Dendritic cell treated with granulocyte-macrophage colony-stimulating factor and Interleukin-4, amounts not matched to agents 40 ng/mL and 50 ng/mL, for 4 days (primary cell): ENCODE measurements around the gene TCEANC2.
"Not testable (repeated sequence)": the region's sequence is repeated elsewhere in the genome, so short reads cannot be mapped to it uniquely, and the experiment has no call there.

Source experiments
- H3K27ac Mint-ChIP-seq: one replicate; pipeline ENCODE4 v1.8.0; 2022; ENCODE audit warnings: mild to moderate bottlenecking, mixed read lengths
- H3K27me3 Mint-ChIP-seq: one replicate; pipeline ENCODE4 v1.8.0; 2022; ENCODE audit warnings: mild to moderate bottlenecking, mixed read lengths
- H3K36me3 Mint-ChIP-seq: one replicate; pipeline ENCODE4 v1.8.0; 2022; ENCODE audit warnings: low read depth, mixed read lengths
- H3K4me1 Mint-ChIP-seq: one replicate; pipeline ENCODE4 v1.8.0; 2022; ENCODE audit warnings: low read depth, mixed read lengths
- H3K4me3 Mint-ChIP-seq: one replicate; pipeline ENCODE4 v1.8.0; 2022; ENCODE audit warnings: mild to moderate bottlenecking, moderate library complexity, mixed read lengths
- H3K9me3 Mint-ChIP-seq: one replicate; pipeline ENCODE4 v1.8.0; 2022; ENCODE audit warnings: mixed read lengths
- intact Hi-C: fragments of 100-400 bp; cut with micrococcal nuclease; formaldehyde crosslinking; loops from one replicate; pipeline ENCODE4 v1.15.0; 2022

TCEANC2 gene

DNA sequence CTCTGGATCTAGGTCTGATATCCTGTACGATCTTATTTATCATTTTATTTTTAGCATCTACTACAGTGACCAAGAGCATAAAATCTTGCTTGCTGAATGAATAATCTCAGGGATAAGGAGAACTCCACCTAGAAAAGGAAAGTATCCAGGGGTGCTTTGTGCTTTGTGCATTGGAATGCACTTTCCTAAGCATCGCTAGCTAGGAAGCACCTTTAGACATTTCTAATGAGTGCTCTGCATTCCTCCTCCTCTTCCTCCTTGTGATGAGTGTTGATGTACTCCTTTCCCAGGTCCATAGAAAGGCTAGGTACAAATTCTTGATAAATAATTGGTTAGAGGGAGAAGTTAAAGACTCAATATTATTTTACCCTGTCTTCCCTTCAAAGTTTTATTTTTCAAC is 31.4 kb downstream of the TCEANC2 start:
- H3K4me1 Mint-ChIP-seq = peaks cover 11% of the 10 kb centered on the region
- intact Hi-C loops = no loop called here
- peaks cover 28% of the 10 kb centered on the region for H3K36me3 Mint-ChIP-seq

DNA sequence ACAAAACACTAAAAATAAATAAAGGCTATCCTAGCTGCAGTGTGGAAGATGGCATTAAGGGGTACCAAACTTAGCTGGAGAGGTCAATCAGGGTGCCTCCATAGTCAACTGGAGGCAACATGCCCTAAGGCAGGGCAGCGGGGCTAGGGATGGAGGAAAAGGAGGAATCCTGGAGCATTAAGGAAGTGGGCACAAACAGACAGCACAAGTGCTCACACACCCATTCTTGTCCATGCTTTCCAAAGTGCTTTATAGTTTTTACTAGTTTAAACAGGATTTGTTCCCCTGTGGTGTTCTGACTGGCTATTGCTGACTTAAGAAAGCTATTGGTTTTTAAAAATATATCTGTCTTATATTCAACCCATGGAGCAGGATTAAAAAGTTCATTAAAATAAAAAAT is 33.3 kb downstream of the TCEANC2 start:
- intact Hi-C loops = no loop called here
- Mint-ChIP-seq H3K36me3 (peaks cover 28% of the 10 kb centered on the region), H3K4me3 (no peak overlapping the region), H3K9me3 (no peaks in the 10 kb centered on the region), H3K27me3 (no peaks in the 10 kb centered on the region), H3K4me1 (peaks cover 11% of the 10 kb centered on the region), H3K27ac (no peak overlapping the region)

More for the DNA sequence above, 31.4 kb downstream of the TCEANC2 start:
- H3K27ac Mint-ChIP-seq = no peak overlapping the region
- H3K4me3 Mint-ChIP-seq = no peak overlapping the region
- no peaks in the 10 kb centered on the region for H3K27me3 Mint-ChIP-seq
- H3K9me3 Mint-ChIP-seq = no peaks in the 10 kb centered on the region

- Mint-ChIP-seq H3K27me3 (no peaks in the 10 kb centered on the region), H3K9me3 (no peaks in the 10 kb centered on the region), H3K4me1 (peaks cover 6% of the 10 kb centered on the region), H3K27ac (no peak overlapping the region), H3K36me3 (peaks cover 18% of the 10 kb centered on the region), H3K4me3 (no peak overlapping the region)
- intact Hi-C loops = no loop called here
Observed at GRCh38 chr1:54088385-54088784, 35.0 kb downstream of the TCEANC2 start.

DNA sequence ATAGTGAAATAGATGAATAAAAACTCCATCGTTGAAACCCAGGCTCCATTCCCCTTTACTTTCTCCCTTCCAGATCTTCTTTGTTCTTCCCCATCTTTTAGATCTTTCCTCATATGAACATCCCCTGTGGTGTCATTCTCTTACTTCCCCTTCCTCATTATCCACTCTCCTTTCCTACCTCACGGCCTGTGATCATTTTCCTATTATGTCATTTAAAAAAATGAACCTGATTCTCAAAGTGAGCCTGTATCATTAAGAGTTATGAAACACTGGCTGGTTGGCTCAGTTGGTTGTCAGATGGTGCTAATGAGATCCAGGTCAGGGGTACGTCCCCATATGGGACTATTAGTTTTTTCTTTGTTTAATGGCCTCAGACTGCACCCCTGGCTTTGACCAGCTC is 38.3 kb downstream of the TCEANC2 start:
- intact Hi-C loops = no loop called here
- no peak overlapping the region for H3K27ac Mint-ChIP-seq
- H3K4me1 Mint-ChIP-seq = peaks cover 20% of the 10 kb centered on the region
- peaks cover 21% of the 10 kb centered on the region for H3K36me3 Mint-ChIP-seq
- H3K4me3 Mint-ChIP-seq = no peak overlapping the region
- H3K9me3 Mint-ChIP-seq = no peaks in the 10 kb centered on the region
- no peaks in the 10 kb centered on the region for H3K27me3 Mint-ChIP-seq

DNA sequence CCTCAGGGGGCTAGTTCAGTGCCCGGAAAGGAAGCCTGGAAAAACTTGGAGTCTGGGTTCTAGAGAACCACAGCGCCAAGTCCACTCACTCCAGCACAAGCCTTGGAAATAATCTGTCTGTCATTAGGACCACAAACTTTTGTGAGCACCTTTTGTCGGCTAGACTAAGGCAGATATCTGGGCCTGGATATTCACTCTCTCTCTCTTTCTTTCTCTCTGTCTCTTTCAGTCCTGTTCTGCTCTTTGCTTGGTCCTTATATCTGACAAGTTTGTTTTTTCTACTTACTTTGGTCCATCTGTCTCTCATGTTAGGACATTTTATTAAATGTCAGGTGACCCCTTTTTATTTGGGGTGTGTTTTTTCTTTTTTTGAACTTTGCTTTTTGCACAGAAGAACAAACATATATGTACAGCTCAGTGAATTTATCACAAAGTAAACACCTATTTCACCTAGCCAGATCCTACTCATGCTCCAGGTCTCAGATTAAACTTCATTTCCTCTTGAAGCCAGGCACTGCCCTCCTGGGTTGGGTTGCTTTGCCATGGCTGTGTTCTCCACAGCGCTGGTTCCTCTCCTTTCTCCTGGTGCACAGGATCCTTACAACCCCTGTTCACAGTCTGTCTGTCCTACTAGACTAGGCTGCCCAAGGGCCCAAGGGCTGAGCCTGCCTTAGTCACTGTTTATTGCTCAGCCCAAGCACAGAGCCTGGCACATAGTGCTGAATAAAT is 40.8 kb downstream of the TCEANC2 start:
- H3K4me1 Mint-ChIP-seq = peaks cover 36% of the 10 kb centered on the region
- H3K9me3 Mint-ChIP-seq = no peaks in the 10 kb centered on the region
- no peak overlapping the region for H3K4me3 Mint-ChIP-seq
- H3K27ac Mint-ChIP-seq = peak overlapping the region; percentile 18
- H3K36me3 Mint-ChIP-seq = peaks cover 23% of the 10 kb centered on the region
- intact Hi-C loops = no loop called here
- H3K27me3 Mint-ChIP-seq = no peaks in the 10 kb centered on the region

- peaks cover 23% of the 10 kb centered on the region for H3K36me3 Mint-ChIP-seq
- H3K9me3 Mint-ChIP-seq, H3K4me3 Mint-ChIP-seq, H3K27me3 Mint-ChIP-seq: not testable (repeated sequence)
- H3K4me1 Mint-ChIP-seq = peaks cover 42% of the 10 kb centered on the region
- intact Hi-C loops = loop anchor here (5.0 kb wide), 1 partner anchor 42 kb away; the partner anchor contains the start of genes TCEANC2 and TMEM59
- peak overlapping the region; percentile 73 for H3K27ac Mint-ChIP-seq
Observed at GRCh38 chr1:54094730-54095105, 41.3 kb downstream of the TCEANC2 start.

DNA sequence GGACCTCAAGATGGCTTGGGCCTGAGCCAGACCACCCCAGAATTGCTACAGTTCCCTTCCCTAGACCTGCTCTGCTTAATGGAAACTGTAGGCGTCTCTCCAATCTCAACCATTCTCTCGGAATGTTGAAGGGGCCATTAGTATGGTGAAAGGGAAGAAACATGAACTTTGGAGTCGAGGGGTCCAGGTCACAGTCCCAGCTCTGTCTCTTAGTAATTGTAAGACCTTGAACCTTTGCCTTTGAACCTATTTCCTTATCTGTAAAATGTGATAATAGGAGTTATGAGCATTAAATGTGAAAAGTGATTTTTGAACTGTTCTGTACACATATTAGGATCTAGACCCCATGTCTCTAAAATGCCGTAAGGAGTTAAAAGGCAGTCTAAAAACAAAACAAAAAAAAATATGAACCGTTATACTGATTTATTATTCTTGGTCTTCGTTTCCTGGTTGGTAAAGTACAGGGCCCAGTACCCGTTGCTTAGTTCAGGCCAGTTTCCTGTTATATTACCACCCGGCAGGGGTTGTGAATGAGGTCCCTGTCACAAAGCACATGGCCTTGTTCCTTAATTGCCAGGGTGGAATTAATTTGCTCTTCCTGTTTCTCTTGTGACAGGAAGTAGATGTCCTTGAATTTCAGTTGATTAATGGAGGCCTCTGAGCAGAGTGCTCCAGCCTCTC is 42.3 kb downstream of the TCEANC2 start:
- H3K4me1 Mint-ChIP-seq = peaks cover 42% of the 10 kb centered on the region
- H3K4me3 Mint-ChIP-seq = no peak overlapping the region
- peaks cover 29% of the 10 kb centered on the region for H3K36me3 Mint-ChIP-seq
- intact Hi-C loops = loop anchor here (5.0 kb wide), 1 partner anchor 43 kb away; the partner anchor contains the start of genes TCEANC2 and TMEM59
- H3K27me3 Mint-ChIP-seq = no peaks in the 10 kb centered on the region
- H3K27ac Mint-ChIP-seq = peak overlapping the region; percentile 73
- H3K9me3 Mint-ChIP-seq = no peaks in the 10 kb centered on the region

- intact Hi-C loops = loop anchor here (5.0 kb wide), 1 partner anchor 44 kb away; the partner anchor contains the start of genes TCEANC2 and TMEM59
- Mint-ChIP-seq H3K4me3 (no peak overlapping the region), H3K27ac (peak overlapping the region; percentile 73), H3K9me3 (no peaks in the 10 kb centered on the region), H3K4me1 (peaks cover 41% of the 10 kb centered on the region), H3K36me3 (peaks cover 36% of the 10 kb centered on the region), H3K27me3 (no peaks in the 10 kb centered on the region)
Observed at GRCh38 chr1:54096227-54096876, 42.9 kb downstream of the TCEANC2 start.

- no peaks in the 10 kb centered on the region for H3K9me3 Mint-ChIP-seq
- intact Hi-C loops = loop anchor here (5.0 kb wide), 1 partner anchor 45 kb away; the partner anchor contains the start of genes TCEANC2 and TMEM59
- peak overlapping the region; percentile 73 for H3K27ac Mint-ChIP-seq
- peaks cover 36% of the 10 kb centered on the region for H3K4me1 Mint-ChIP-seq
- peaks cover 41% of the 10 kb centered on the region for H3K36me3 Mint-ChIP-seq
- H3K4me3 Mint-ChIP-seq = no peak overlapping the region
- H3K27me3 Mint-ChIP-seq = no peaks in the 10 kb centered on the region
Observed at GRCh38 chr1:54096877-54097240, 43.5 kb downstream of the TCEANC2 start.

- H3K36me3 Mint-ChIP-seq = peaks cover 49% of the 10 kb centered on the region
- H3K27ac Mint-ChIP-seq = peak overlapping the region; percentile 45
- H3K4me3 Mint-ChIP-seq = no peak overlapping the region
Observed at GRCh38 chr1:54099061-54099610, 45.7 kb downstream of the TCEANC2 start.

GRCh38 chr1:54100500-54100899 is 47.1 kb downstream of the TCEANC2 start:
- no peak overlapping the region for H3K4me3 Mint-ChIP-seq
- H3K36me3 Mint-ChIP-seq = peaks cover 52% of the 10 kb centered on the region
- no peaks in the 10 kb centered on the region for H3K27me3 Mint-ChIP-seq
- intact Hi-C loops = no loop called here
- no peak overlapping the region for H3K27ac Mint-ChIP-seq
- peaks cover 11% of the 10 kb centered on the region for H3K9me3 Mint-ChIP-seq
- H3K4me1 Mint-ChIP-seq = peaks cover 29% of the 10 kb centered on the region

More at GRCh38 chr1:54099061-54099610, 45.7 kb downstream of the TCEANC2 start:
- Mint-ChIP-seq H3K27me3 (no peaks in the 10 kb centered on the region), H3K4me1 (peaks cover 35% of the 10 kb centered on the region), H3K9me3 (peaks cover 11% of the 10 kb centered on the region)
- intact Hi-C loops = loop anchor here (5.0 kb wide), 1 partner anchor 47 kb away; the partner anchor contains the start of genes TCEANC2 and TMEM59

DNA sequence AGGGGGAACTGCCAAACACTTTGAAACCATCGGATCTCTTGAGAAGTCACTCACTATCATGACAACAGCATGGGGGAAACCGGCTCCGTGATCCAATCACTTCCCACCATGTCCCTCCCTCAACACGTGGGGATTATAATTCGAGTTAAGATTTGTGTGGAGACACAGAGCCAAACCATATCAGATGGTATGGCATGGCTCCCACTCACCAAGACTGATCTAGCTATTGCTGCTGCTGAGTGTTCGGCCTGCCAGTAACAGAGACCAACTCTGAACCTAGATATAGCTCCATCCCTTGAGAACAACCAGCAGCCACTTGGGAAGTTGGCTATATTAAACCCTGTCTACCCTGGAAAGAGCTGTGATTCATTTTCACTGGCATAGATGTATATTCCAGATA is 50.0 kb downstream of the TCEANC2 start:
- Mint-ChIP-seq H3K4me3 (no peak overlapping the region), H3K27ac (no peak overlapping the region), H3K27me3 (no peaks in the 10 kb centered on the region), H3K36me3 (peaks cover 40% of the 10 kb centered on the region), H3K4me1 (peaks cover 13% of the 10 kb centered on the region), H3K9me3 (peaks cover 11% of the 10 kb centered on the region)
- intact Hi-C loops = no loop called here

- H3K27ac Mint-ChIP-seq, H3K4me3 Mint-ChIP-seq, intact Hi-C loops, H3K27me3 Mint-ChIP-seq, H3K4me1 Mint-ChIP-seq: not testable (repeated sequence)
- H3K36me3 Mint-ChIP-seq = peaks cover 40% of the 10 kb centered on the region
- peaks cover 11% of the 10 kb centered on the region for H3K9me3 Mint-ChIP-seq
Observed at GRCh38 chr1:54104613-54105012, 51.2 kb downstream of the TCEANC2 start.

- intact Hi-C loops = no loop called here
- peaks cover 11% of the 10 kb centered on the region for H3K9me3 Mint-ChIP-seq
- no peak overlapping the region for H3K4me3 Mint-ChIP-seq
- no peaks in the 10 kb centered on the region for H3K4me1 Mint-ChIP-seq
- H3K27ac Mint-ChIP-seq = no peak overlapping the region
- peaks cover 40% of the 10 kb centered on the region for H3K36me3 Mint-ChIP-seq
- H3K27me3 Mint-ChIP-seq = no peaks in the 10 kb centered on the region
Observed at GRCh38 chr1:54105080-54105479, 51.7 kb downstream of the TCEANC2 start.
